Activated naive CD4-positive, alpha-beta T cell treated with anti-CD3 and anti-CD28 coated beads for 36 hours (primary cell): Measurements from ENCODE around the gene OSBPL3. TPM values are rescaled to one million over a fixed set of nuclear protein-coding genes. Genes with fewer than 3 reads are reported as not detected.

ENCODE experiments used
- CTCF ChIA-PET: fragments of 350-600 bp; sonication (Branson Sonifier 250); formaldehyde crosslinking; loops from one replicate; lab custom pipeline; 2021; ENCODE audit warnings: antibody characterized with exemption; lab: Charles Lee
- DNase-seq: peaks from one replicate; pipeline ENCODE4 v3.0.0-alpha.2; 2020
- H3K27ac Mint-ChIP-seq: one replicate; pipeline ENCODE4 v1.8.0; 2021; ENCODE audit warnings: mild to moderate bottlenecking, mixed read lengths
- H3K27me3 Mint-ChIP-seq: one replicate; pipeline ENCODE4 v1.8.0; 2021; ENCODE audit warnings: low read depth, mixed read lengths
- H3K36me3 Mint-ChIP-seq: one replicate; pipeline ENCODE4 v1.8.0; 2021; ENCODE audit warnings: low read depth, mixed read lengths
- H3K4me1 Mint-ChIP-seq: one replicate; pipeline ENCODE4 v1.8.0; 2021; ENCODE audit warnings: low read depth, mixed read lengths
- H3K4me3 Mint-ChIP-seq: one replicate; pipeline ENCODE4 v1.8.0; 2021; ENCODE audit warnings: mild to moderate bottlenecking, moderate library complexity, mixed read lengths
- H3K9me3 Mint-ChIP-seq: one replicate; pipeline ENCODE4 v1.8.0; 2021; ENCODE audit warnings: mixed read lengths
- intact Hi-C: fragments of 100-400 bp; cut with micrococcal nuclease; formaldehyde crosslinking; loops from one replicate; pipeline ENCODE4 v1.15.1; 2023
- total RNA-seq, 2 experiments: library from RNA; stranded (reverse); gene quantifications; one replicate each; pipeline ENCODE4 v1.2.3, GENCODE V29; 2021

Gene OSBPL3
- total RNA-seq, 2 experiments from 2014 or later, result 25.1 to 27.9 TPM

- peaks cover 3% of the 10 kb centered on the region for H3K4me1 Mint-ChIP-seq
- H3K27ac Mint-ChIP-seq, result no peak overlapping the region
- H3K27me3 Mint-ChIP-seq, result no peaks in the 10 kb centered on the region
- H3K4me3 Mint-ChIP-seq, result no peak overlapping the region
- DNase-seq, result peak; percentile 10
- H3K36me3 Mint-ChIP-seq, result no peaks in the 10 kb centered on the region
- CTCF ChIA-PET, result interaction anchor here (1.0 to 1.2 kb wide), 2 partner anchors 19 to 91 kb away, joined by 3 read pairs; no protein-coding TSS in a partner anchor
- intact Hi-C loops, result no loop called here
- H3K9me3 Mint-ChIP-seq, result no peaks in the 10 kb centered on the region
Measured at GRCh38 chr7:25007668-25008067, 27.7 kb upstream of the OSBPL3 start.

- intact Hi-C loops, result no loop called here
- H3K27me3 Mint-ChIP-seq, result no peaks in the 10 kb centered on the region
- CTCF ChIA-PET, result interaction anchor here (1.0 kb wide), 1 partner anchor 64 kb away, joined by 3 read pairs; no protein-coding TSS in a partner anchor
- H3K4me1 Mint-ChIP-seq, result no peaks in the 10 kb centered on the region
- H3K9me3 Mint-ChIP-seq, result peaks cover 1% of the 10 kb centered on the region
- DNase-seq, result no peak
- no peaks in the 10 kb centered on the region for H3K36me3 Mint-ChIP-seq
- H3K4me3 Mint-ChIP-seq, result no peak overlapping the region
- H3K27ac Mint-ChIP-seq, result no peak overlapping the region
Measured at GRCh38 chr7:25006276-25006675, 26.3 kb upstream of the OSBPL3 start.

- H3K27me3 Mint-ChIP-seq, result peaks cover 2% of the 10 kb centered on the region
- peaks cover 5% of the 10 kb centered on the region for H3K36me3 Mint-ChIP-seq
- CTCF ChIA-PET, result interaction anchor here (1.0 kb wide), 1 partner anchor 64 kb away, joined by 3 read pairs; no protein-coding TSS in a partner anchor
- no peak overlapping the region for H3K4me3 Mint-ChIP-seq
- DNase-seq, result no peak
- intact Hi-C loops, result no loop called here
- peaks cover 7% of the 10 kb centered on the region for H3K9me3 Mint-ChIP-seq
- no peaks in the 10 kb centered on the region for H3K4me1 Mint-ChIP-seq
- no peak overlapping the region for H3K27ac Mint-ChIP-seq
Measured at GRCh38 chr7:25005658-25006057, 25.7 kb upstream of the OSBPL3 start.

- intact Hi-C loops, result no loop called here
- no peak overlapping the region for H3K27ac Mint-ChIP-seq
- H3K27me3 Mint-ChIP-seq, result peaks cover 2% of the 10 kb centered on the region
- no peak for DNase-seq
- H3K36me3 Mint-ChIP-seq, result peaks cover 10% of the 10 kb centered on the region
- no peak overlapping the region for H3K4me3 Mint-ChIP-seq
- peaks cover 18% of the 10 kb centered on the region for H3K9me3 Mint-ChIP-seq
- no peaks in the 10 kb centered on the region for H3K4me1 Mint-ChIP-seq
- CTCF ChIA-PET, result no interaction called here
Measured at GRCh38 chr7:25002786-25003185, 22.8 kb upstream of the OSBPL3 start.

- Mint-ChIP-seq H3K27me3 (no peaks in the 10 kb centered on the region), H3K36me3 (peaks cover 3% of the 10 kb centered on the region)
- CTCF ChIA-PET, result no interaction called here
Measured at GRCh38 chr7:24995466-24995865, 15.5 kb upstream of the OSBPL3 start.

GRCh38 chr7:24992314-24992713 is 12.3 kb upstream of the OSBPL3 start:
- CTCF ChIA-PET, result interaction anchor here (1.0 kb wide), 1 partner anchor 78 kb away, joined by 4 read pairs; no protein-coding TSS in a partner anchor
- H3K9me3 Mint-ChIP-seq, result no peaks in the 10 kb centered on the region
- H3K4me3 Mint-ChIP-seq, result no peak overlapping the region
- intact Hi-C loops, result no loop called here
- H3K27ac Mint-ChIP-seq, result no peak overlapping the region
- H3K4me1 Mint-ChIP-seq, result no peaks in the 10 kb centered on the region
- H3K27me3 Mint-ChIP-seq, result no peaks in the 10 kb centered on the region
- no peak for DNase-seq
- no peaks in the 10 kb centered on the region for H3K36me3 Mint-ChIP-seq

More at GRCh38 chr7:24995466-24995865, 15.5 kb upstream of the OSBPL3 start:
- intact Hi-C loops, result no loop called here
- DNase-seq, result no peak
- Mint-ChIP-seq H3K9me3 (peaks cover 9% of the 10 kb centered on the region), H3K4me1 (no peaks in the 10 kb centered on the region), H3K4me3 (no peak overlapping the region), H3K27ac (no peak overlapping the region)

GRCh38 chr7:24991353-24991752 is 11.4 kb upstream of the OSBPL3 start:
- no peak overlapping the region for H3K27ac Mint-ChIP-seq
- H3K4me1 Mint-ChIP-seq, result no peaks in the 10 kb centered on the region
- CTCF ChIA-PET, result interaction anchor here (0.9 kb wide), 1 partner anchor 103 kb away, joined by 3 read pairs; no protein-coding TSS in a partner anchor
- DNase-seq, result no peak
- no peaks in the 10 kb centered on the region for H3K36me3 Mint-ChIP-seq
- no peaks in the 10 kb centered on the region for H3K27me3 Mint-ChIP-seq
- intact Hi-C loops, result no loop called here
- no peaks in the 10 kb centered on the region for H3K9me3 Mint-ChIP-seq
- H3K4me3 Mint-ChIP-seq, result no peak overlapping the region

- H3K4me1 Mint-ChIP-seq, result no peaks in the 10 kb centered on the region
Measured at GRCh38 chr7:24987331-24987842, 7.4 kb upstream of the OSBPL3 start.

GRCh38 chr7:24982917-24983316 is 2.9 kb upstream of the OSBPL3 start:
- no peak overlapping the region for H3K27ac Mint-ChIP-seq
- DNase-seq, result no peak
- intact Hi-C loops, result loop anchor here (2.0 kb wide), 1 partner anchor 78 kb away; no protein-coding TSS in a partner anchor
- H3K4me3 Mint-ChIP-seq, result no peak overlapping the region
- H3K27me3 Mint-ChIP-seq, result no peaks in the 10 kb centered on the region
- CTCF ChIA-PET, result interaction anchor here (0.5 to 5.9 kb wide), 11 partner anchors 11 to 379 kb away, joined by 3 to 65 read pairs (median 7); no protein-coding TSS in a partner anchor
- peaks cover 27% of the 10 kb centered on the region for H3K4me1 Mint-ChIP-seq
- peaks cover 2% of the 10 kb centered on the region for H3K36me3 Mint-ChIP-seq
- no peaks in the 10 kb centered on the region for H3K9me3 Mint-ChIP-seq

More at GRCh38 chr7:24987331-24987842, 7.4 kb upstream of the OSBPL3 start:
- CTCF ChIA-PET, result interaction anchor here (1.5 kb wide), 1 partner anchor 106 kb away, joined by 3 read pairs; no protein-coding TSS in a partner anchor
- H3K9me3 Mint-ChIP-seq, result no peaks in the 10 kb centered on the region
- H3K36me3 Mint-ChIP-seq, result no peaks in the 10 kb centered on the region
- intact Hi-C loops, result no loop called here
- H3K27me3 Mint-ChIP-seq, result no peaks in the 10 kb centered on the region
- H3K4me3 Mint-ChIP-seq, result no peak overlapping the region
- H3K27ac Mint-ChIP-seq, result no peak overlapping the region
- no peak for DNase-seq

- peak; percentile 64 for DNase-seq
- Mint-ChIP-seq H3K27ac (peak overlapping the region; percentile 69), H3K36me3 (peaks cover 2% of the 10 kb centered on the region), H3K27me3 (no peaks in the 10 kb centered on the region), H3K4me3 (peak overlapping the region; percentile 87), H3K4me1 (peaks cover 37% of the 10 kb centered on the region), H3K9me3 (no peaks in the 10 kb centered on the region)
- CTCF ChIA-PET, result interaction anchor here (0.6 to 5.9 kb wide), 20 partner anchors 9 to 169 kb away, joined by 3 to 65 read pairs (median 4); no protein-coding TSS in a partner anchor
- intact Hi-C loops, result loop anchor here (2.0 kb wide), 2 partner anchors 409 to 1387 kb away; partner anchors contain the start of gene PALS2
Measured at GRCh38 chr7:24981171-24981951, 1.4 kb upstream of the OSBPL3 start.

GRCh38 chr7:24980534-24981170 is 674 bp upstream of the OSBPL3 start:
- Mint-ChIP-seq H3K9me3 (no peaks in the 10 kb centered on the region), H3K4me1 (peaks cover 44% of the 10 kb centered on the region), H3K36me3 (peaks cover 3% of the 10 kb centered on the region), H3K27me3 (no peaks in the 10 kb centered on the region), H3K4me3 (peak overlapping the region; percentile 87), H3K27ac (peak overlapping the region; percentile 77)
- CTCF ChIA-PET, result interaction anchor here (0.7 to 5.9 kb wide), 13 partner anchors 9 to 168 kb away, joined by 3 to 65 read pairs (median 5); no protein-coding TSS in a partner anchor
- peak; percentile 58 for DNase-seq
- intact Hi-C loops, result loop anchor here (1.0 to 2.0 kb wide), 9 partner anchors 48 to 1386 kb away; partner anchors contain the start of genes CYCS and PALS2

GRCh38 chr7:24979470-24979862 is 512 bp downstream of the OSBPL3 start:
- peaks cover 47% of the 10 kb centered on the region for H3K4me1 Mint-ChIP-seq

More at GRCh38 chr7:24979470-24979862, 512 bp downstream of the OSBPL3 start:
- Mint-ChIP-seq H3K27me3 (no peaks in the 10 kb centered on the region), H3K27ac (peak overlapping the region; percentile 85), H3K36me3 (peaks cover 5% of the 10 kb centered on the region), H3K4me3 (peak overlapping the region; percentile 87), H3K9me3 (no peaks in the 10 kb centered on the region)
- peak; percentile 91 for DNase-seq
- CTCF ChIA-PET, result interaction anchor here (0.6 to 5.9 kb wide), 25 partner anchors 9 to 301 kb away, joined by 3 to 65 read pairs (median 4); no protein-coding TSS in a partner anchor
- intact Hi-C loops, result loop anchor here (1.0 to 2.0 kb wide), 4 partner anchors 10 to 101 kb away; no protein-coding TSS in a partner anchor
